Tibial artery (tissue), 4 donors: ENCODE data around the gene LAPTM4A.

ENCODE experiments used
- DNase-seq, 2 donors: peaks; one replicate each; pipeline ENCODE4 v3.0.0-alpha.2; 2019
- H3K27ac ChIP-seq, 2 donors: fragments of 200-600 bp; sonication (generic) in 1 of 2; 1 replicate in 1 of 2; 2 replicates in 1 of 2; pipeline ENCODE4 v1.5.1; 2018 to 2019; ENCODE audit warnings: mild to moderate bottlenecking in 1 of 2
- H3K27me3 ChIP-seq, 2 donors: fragments of 200-600 bp; sonication (generic) in 1 of 2; one replicate each; pipeline versions ENCODE4 v1.5.1 to v1.6.0; 2016 to 2019
- H3K36me3 ChIP-seq, 3 donors: fragments of 200-600 bp; sonication (generic) in 2 of 3; one replicate each; pipeline ENCODE4 v1.5.1; 2016 to 2019; ENCODE audit warnings: mild to moderate bottlenecking in 2 of 3
- H3K4me1 ChIP-seq, 4 donors: fragments of 200-600 bp; sonication (generic) in 2 of 4; 1 replicate in 3 of 4; 2 replicates in 1 of 4; pipeline ENCODE4 v1.5.1; 2016 to 2019
- H3K4me3 ChIP-seq, 2 donors: fragments of 200-600 bp; sonication (generic) in 1 of 2; 1 replicate in 1 of 2; 2 replicates in 1 of 2; pipeline ENCODE4 v1.5.1; 2018 to 2019; ENCODE audit warnings: mild to moderate bottlenecking in 2 of 2
- H3K9me3 ChIP-seq, 3 donors: fragments of 200-600 bp; sonication (generic) in 1 of 3; one replicate each; pipeline ENCODE4 v1.5.1; 2016 to 2019
- CTCF ChIP-seq, 2 experiments: fragments of 200-600 bp in 1 of 2; fragments of 450-650 bp in 1 of 2; IDR thresholded peaks; one replicate each; pipeline ENCODE4 v1.5.1; 2017 to 2019; ENCODE audit warnings: antibody characterized with exemption in 2 of 2, mild to moderate bottlenecking in 1 of 2, moderate library complexity in 1 of 2
- intact Hi-C: fragments of 100-400 bp; cut with DNase I; formaldehyde crosslinking; loops from one replicate; pipeline ENCODE4 v1.15.0; 2023; ENCODE audit warnings: low total_unique reads

Gene LAPTM4A

GRCh38 chr2:20044778-20045177, 6.7 kb downstream of the LAPTM4A start:
- no peak for TF ChIP-seq CTCF (IDR thresholded peaks at IDR 0.05)
- Histone ChIP-seq H3K4me3 (no peak overlapping the region), H3K4me1 (peaks cover 0 to 77% (median 42%) of the 10 kb centered on the region in 4 donors), H3K36me3 (peaks cover 9 to 11% (median 9%) of the 10 kb centered on the region in 3 donors), H3K27ac (no peak overlapping the region), H3K27me3 (no peaks in the 10 kb centered on the region), H3K9me3 (no peaks in the 10 kb centered on the region)
- intact Hi-C loops: no loop called here
- DNase-seq: no peak

GRCh38 chr2:20042531-20042930, 8.9 kb downstream of the LAPTM4A start:
- intact Hi-C loops: no loop called here
- no peak for TF ChIP-seq CTCF (IDR thresholded peaks at IDR 0.05)
- Histone ChIP-seq H3K4me1 (peaks cover 0 to 55% (median 25%) of the 10 kb centered on the region in 4 donors), H3K36me3 (peaks cover 25 to 33% (median 27%) of the 10 kb centered on the region in 3 donors), H3K27me3 (no peaks in the 10 kb centered on the region), H3K4me3 (no peak overlapping the region), H3K27ac (no peak overlapping the region), H3K9me3 (no peaks in the 10 kb centered on the region)
- DNase-seq: no peak

- Histone ChIP-seq H3K27me3 (no peaks in the 10 kb centered on the region), H3K27ac (no peak overlapping the region), H3K4me3 (no peak overlapping the region), H3K36me3 (peaks cover 41 to 51% (median 44%) of the 10 kb centered on the region in 3 donors), H3K9me3 (no peaks in the 10 kb centered on the region), H3K4me1 (peaks cover 0 to 53% (median 20%) of the 10 kb centered on the region in 4 donors)
- TF ChIP-seq CTCF (IDR thresholded peaks at IDR 0.05): no peak
- intact Hi-C loops: no loop called here
- DNase-seq: no peak
Observed at GRCh38 chr2:20040489-20041172, 10.8 kb downstream of the LAPTM4A start.

- Histone ChIP-seq H3K4me3 (no peak overlapping the region), H3K4me1 (peaks cover 0 to 26% (median 2%) of the 10 kb centered on the region in 4 donors), H3K27me3 (no peaks in the 10 kb centered on the region), H3K9me3 (no peaks in the 10 kb centered on the region), H3K36me3 (peaks cover 69 to 80% (median 74%) of the 10 kb centered on the region in 3 donors), H3K27ac (no peak overlapping the region)
- TF ChIP-seq CTCF (IDR thresholded peaks at IDR 0.05): no peak
- no peak for DNase-seq
- intact Hi-C loops: no loop called here
Observed at GRCh38 chr2:20037660-20038059, 13.8 kb downstream of the LAPTM4A start.

- Histone ChIP-seq H3K36me3 (peaks cover 84 to 96% (median 90%) of the 10 kb centered on the region in 3 donors), H3K27ac (no peak overlapping the region), H3K4me3 (no peak overlapping the region), H3K9me3 (no peaks in the 10 kb centered on the region), H3K27me3 (no peaks in the 10 kb centered on the region), H3K4me1 (peaks cover 0 to 13% (median 0%) of the 10 kb centered on the region in 4 donors)
- intact Hi-C loops: no loop called here
- no peak for DNase-seq
- TF ChIP-seq CTCF (IDR thresholded peaks at IDR 0.05): no peak
Observed at GRCh38 chr2:20035955-20036666, 15.3 kb downstream of the LAPTM4A start.
